ENCODE results near the gene PNMT.

DNA sequence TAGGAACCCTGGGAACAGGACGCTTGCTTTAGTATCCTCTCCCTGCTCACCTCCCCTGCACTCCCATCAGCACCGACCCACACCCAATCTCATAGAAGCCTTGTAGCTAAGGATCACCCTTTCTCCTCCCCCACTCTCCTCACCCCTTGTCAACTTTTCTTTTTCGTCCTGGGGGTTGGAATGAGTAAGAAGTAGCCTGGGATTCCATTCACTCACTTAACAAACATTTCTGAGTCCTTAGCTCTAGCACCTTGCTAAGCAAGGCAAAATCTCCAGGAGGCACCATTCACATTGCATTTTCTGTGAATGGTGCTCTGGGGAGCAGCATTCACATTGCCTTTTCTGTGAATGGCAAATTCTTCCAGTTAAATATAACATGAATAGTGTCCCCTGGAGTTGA, 20.7 kb downstream of the PNMT start:
- TF ChIP-seq YY1 (IDR thresholded peaks at IDR 0.05; ENCODE audit: insufficient read depth, insufficient read length) (no peak), SUZ12 (IDR thresholded peaks at IDR 0.05; ENCODE audit: extremely low read depth, insufficient read depth, insufficient read length) (no peak)

Data from NT2/D1 (cell line).